T-helper 2 cell (primary cell): ENCODE measurements around the gene RHOT2.

Source experiments
- DNase-seq, 5 experiments: peaks; one replicate each; pipeline versions ENCODE4 v3.0.0 to v3.0.0-alpha.2; 2012 to 2022

RHOT2 gene

DNA sequence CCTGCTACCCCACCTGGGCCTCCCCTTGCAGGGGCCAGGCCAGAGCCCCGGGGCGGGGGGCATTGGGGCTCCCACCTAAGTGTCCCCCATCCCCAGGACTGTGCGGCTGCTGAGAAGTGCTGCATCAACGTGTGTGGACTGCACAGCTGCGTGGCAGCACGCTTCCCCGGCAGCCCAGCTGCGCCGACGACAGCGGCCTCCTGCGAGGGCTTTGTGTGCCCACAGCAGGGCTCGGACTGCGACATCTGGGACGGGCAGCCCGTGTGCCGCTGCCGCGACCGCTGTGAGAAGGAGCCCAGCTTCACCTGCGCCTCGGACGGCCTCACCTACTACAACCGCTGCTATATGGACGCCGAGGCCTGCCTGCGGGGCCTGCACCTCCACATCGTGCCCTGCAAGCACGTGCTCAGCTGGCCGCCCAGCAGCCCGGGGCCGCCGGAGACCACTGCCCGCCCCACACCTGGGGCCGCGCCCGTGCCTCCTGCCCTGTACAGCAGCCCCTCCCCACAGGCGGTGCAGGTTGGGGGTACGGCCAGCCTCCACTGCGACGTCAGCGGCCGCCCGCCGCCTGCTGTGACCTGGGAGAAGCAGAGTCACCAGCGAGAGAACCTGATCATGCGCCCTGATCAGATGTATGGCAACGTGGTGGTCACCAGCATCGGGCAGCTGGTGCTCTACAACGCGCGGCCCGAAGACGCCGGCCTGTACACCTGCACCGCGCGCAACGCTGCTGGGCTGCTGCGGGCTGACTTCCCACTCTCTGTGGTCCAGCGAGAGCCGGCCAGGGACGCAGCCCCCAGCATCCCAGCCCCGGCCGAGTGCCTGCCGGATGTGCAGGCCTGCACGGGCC, 35.2 kb upstream of the RHOT2 start:
- DNase-seq, result no peak

GRCh38 chr16:633336-634050, 34.4 kb upstream of the RHOT2 start:
- DNase-seq, result no peak

- DNase-seq, result no peak
Observed at GRCh38 chr16:634051-634670, 33.8 kb upstream of the RHOT2 start.

DNA sequence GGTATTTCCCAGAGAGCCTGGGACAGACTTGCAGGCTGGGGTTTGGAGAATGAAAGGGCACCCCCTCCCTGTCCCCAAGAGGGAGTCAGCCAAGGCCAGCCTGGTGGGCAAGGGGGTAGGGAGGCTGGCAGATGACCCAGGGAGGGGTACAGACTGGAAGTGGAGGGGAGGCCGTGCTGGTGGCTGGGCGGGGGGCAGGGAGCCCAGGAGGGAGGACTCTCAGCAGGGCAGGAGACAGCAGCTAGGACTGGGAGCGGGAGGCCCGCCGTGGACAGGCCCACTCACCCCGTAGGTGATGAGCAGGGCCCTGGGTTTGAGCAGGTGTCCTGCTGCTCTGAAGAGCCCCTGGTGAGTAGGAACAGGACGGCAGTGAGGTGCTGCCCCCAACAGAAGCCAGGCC, 32.9 kb upstream of the RHOT2 start:
- DNase-seq, result no peak

DNA sequence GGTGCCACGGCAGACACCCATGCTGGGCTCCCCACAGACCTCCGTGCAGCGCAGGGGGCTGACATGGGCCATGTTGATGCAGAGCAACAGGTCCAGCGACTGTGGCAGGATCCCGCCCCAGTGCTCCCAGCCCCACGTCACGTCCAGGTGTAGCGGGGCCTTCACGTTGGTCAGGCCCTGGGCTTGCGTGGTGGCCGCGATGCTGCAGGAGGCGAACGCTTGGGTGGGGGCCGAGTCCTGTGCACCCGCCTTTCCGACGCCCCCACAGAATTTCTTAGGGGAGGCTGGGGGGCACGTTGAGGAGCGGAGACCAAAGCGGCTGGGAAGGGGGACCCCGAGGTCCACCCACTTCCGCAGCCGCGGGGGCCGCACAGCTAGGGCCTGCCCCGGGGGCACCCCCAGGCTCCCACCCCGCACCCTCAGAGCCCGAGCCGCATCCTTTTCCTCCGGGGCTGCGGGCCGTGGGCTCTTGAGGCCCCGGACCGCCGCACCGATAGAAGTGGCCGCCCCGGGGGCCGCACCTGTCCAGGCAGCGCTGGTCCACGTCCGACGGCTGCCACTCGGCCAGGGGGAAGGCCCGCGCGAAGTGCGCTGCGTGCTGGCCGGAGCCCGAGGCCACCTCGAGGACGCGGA, 32.2 kb upstream of the RHOT2 start:
- DNase-seq, result peak in 1 of 5 experiments; percentile 19

DNA sequence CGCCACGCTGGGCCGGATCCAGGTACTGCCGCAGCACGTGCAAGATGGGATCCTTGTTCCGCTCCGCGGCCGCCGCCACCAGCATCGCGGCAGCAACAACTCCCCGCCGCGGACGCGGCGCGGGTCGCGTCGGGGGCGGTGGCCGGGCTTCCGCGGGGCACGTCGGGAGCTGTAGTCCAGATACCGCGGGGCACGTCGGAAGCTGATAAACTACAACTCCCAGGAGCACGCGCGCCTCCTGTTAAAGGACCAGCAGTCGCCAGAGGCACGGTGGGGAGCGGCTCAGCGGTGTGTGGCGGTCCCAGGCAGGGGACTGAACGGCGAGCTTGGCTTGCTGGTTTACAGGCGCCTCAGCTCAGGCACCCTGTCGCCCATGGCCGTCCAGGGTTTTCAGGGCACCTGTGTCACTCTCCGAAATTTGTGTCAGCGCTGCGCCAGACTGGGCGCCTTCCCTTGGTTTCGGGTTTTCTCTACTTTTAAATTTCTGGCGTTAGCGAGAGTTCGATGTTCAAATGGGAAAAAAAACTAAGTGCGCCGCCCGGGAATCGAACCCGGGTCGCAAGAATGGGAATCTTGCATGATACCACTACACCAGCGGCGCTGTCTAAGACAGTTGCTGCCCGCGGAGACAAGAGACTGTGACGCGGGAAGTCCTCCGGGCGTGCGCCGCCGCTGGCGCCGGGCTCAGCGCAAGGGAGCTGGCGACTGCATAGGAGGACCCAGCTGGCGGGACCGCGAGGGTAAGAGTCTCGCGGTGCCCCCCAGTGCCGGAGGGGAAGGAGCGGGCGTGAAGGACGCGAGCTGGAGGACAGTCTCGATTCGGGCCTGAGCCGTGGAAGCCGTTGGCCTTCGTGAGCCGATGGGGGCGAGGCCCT, 31.5 kb upstream of the RHOT2 start, which contains the start of gene METTL26:
METTL26 (minus strand) TSS at position 100 of the 875 bp plus-strand sequence; CDS start at position 85, 15 bp downstream.
- DNase-seq, result peak; percentile 81 to 97 (median 87)

DNA sequence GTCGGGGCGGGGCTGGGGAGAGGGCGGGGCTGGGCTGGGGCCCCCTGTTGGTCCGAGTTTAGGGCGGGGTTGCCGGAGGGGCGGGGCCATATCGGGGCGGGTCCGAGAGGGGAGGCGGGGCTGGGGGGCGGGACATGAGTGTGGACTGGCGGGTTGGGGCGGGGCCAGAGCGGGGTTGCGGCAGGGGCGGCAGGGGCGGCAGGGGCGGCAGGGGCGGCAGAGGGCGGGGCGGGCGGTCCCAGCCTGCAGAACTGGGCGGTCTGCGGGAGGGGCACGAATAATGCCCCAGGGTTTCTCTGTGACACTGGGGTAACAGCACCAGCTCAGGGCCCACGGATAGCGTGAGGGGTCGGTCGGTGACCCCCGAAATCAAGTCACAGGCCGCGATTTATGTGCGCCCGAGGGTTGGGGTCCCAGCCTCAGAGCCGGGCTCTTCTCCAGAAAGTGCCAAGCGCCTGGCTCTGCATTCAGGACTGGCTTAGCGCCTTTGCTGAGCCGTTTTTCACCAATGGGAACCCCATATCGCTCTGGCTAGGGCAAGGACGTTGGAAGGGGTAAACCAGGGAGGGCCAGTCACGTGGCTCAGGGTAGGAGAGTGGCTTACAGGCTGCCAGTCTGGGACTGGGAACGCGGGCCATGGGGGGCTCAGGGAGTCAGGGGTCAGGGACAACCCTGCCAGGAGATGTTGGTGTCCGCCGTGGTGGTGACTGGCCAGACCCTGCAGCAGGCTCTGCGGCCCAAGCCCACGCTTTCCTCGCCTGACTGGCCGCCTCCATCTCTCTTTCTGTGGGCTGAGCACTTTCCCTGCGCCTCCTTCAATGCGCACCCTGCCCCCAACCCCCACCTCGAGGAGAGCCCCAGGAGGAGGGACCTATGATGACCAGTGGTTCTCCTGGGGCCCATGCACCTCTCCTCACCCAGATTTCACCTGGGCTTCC, 30.6 kb upstream of the RHOT2 start:
- peak in 4 of 5 experiments; percentile 83 to 87 (median 84) for DNase-seq

- no peak for DNase-seq
Observed at GRCh38 chr16:638034-638543, 29.8 kb upstream of the RHOT2 start.

GRCh38 chr16:638836-639235, 29.1 kb upstream of the RHOT2 start:
- no peak for DNase-seq

- DNase-seq, result no peak
Observed at GRCh38 chr16:640614-641013, 27.3 kb upstream of the RHOT2 start.

DNA sequence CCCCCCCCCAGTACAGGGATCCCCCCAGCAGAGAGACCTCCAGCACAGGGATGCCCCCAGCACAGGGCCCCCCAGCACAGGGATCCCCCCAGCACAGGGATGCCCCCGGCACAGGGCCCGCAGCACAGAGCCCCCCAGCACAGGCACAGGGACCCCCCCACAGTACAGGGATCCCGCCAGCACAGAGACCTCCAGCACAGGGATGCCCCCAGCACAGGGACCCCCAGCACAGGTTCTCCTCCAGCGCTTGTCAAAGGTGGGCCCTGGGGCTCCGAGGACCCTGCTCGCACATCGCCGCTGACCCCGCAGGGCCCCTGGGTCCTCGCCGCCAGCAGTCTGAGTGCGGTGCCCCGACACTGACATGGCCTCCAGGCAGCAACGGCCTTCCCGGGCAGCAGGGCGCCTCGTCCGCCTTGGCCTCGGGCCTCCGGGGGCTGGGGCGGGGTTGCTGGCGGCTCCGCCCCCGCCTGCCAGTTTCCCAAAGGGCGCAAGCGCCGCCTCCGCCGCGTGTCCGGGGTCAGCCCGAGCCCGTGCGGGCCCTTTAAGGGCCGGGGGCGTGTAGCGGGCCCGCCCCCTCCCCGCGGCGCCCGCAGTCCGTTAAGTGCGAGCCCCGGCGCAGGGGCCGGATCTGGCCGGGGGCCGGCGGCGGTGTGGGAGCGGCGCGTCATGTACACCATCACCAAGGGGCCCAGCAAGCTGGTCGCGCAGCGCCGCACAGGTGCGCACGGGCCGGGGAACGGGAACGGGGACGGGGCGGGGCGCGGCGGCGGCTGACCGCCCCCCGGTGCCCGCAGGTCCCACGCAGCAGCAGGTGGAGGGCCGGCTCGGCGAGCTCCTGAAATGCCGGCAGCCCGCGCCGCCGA, 26.4 kb upstream of the RHOT2 start, which contains the start of gene MCRIP2:
MCRIP2 (plus strand) TSS at position 503 of the 863 bp plus-strand sequence; CDS start at position 667, 164 bp downstream.
- peak in 4 of 5 experiments; percentile 39 to 70 (median 48) for DNase-seq

DNA sequence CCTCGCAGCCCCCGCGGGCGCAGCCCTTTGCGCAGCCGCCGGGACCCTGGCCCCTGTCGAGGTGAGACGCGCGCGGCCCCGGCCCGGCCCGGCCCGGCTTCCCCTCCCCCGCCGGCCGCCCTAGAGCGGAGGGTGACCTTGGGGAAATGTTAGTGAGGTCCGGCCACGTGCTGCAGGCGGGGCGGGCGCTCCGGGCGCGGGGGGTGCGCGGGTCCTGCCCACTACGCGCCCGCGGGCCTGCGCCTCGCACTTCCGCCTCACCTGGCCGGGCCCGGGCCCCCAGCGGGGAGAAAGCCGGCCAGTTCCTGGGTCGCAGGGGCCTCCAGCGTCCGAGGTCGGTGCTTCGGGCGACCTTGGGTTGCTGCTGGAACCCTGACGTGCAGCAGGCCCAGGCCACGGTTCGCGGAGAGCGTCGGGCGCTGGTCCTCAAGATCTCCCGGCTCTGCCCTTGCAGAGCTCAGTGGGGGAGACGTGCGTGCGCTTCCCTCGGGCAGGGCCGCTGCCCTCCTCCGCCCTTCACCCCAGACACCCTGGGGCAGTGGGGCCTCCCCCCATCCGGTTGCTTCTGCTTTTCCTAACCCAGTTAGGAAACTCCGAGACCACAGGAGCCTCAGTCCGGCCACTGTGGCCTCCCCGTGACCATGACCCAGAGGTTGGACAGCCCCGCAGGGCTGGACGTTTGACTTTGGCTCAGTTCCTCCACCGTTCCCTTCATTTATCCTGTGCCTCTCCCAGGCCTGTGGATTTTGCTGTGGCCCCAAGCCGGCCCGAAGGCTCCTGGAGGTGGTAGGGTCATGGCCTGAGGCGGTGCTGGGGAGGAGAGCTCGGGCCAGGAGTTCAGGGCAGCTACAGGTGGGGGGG, 25.5 kb upstream of the RHOT2 start:
- DNase-seq, result peak in 1 of 5 experiments; percentile 40

GRCh38 chr16:643050-643368, 24.9 kb upstream of the RHOT2 start:
- no peak for DNase-seq

DNA sequence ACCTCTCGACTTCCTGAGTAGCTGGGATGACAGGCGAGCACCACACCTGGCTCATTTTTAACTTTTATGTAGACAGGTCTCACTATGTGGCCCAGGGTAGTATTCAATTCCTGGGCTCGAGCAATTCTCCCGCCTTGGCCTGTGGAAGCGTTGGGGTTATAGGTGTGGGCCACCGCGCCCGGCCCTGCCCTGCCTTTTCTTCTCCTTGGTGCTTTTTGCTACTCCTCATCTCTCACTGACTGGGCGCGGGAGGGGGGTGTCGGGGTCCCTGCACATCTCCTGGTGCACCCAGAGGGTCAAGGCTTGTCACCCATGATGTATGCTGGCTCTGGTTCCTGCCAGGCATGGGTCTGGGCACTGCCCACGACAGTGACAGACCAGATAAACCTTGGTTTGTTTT, 23.4 kb upstream of the RHOT2 start:
- DNase-seq, result no peak

DNA sequence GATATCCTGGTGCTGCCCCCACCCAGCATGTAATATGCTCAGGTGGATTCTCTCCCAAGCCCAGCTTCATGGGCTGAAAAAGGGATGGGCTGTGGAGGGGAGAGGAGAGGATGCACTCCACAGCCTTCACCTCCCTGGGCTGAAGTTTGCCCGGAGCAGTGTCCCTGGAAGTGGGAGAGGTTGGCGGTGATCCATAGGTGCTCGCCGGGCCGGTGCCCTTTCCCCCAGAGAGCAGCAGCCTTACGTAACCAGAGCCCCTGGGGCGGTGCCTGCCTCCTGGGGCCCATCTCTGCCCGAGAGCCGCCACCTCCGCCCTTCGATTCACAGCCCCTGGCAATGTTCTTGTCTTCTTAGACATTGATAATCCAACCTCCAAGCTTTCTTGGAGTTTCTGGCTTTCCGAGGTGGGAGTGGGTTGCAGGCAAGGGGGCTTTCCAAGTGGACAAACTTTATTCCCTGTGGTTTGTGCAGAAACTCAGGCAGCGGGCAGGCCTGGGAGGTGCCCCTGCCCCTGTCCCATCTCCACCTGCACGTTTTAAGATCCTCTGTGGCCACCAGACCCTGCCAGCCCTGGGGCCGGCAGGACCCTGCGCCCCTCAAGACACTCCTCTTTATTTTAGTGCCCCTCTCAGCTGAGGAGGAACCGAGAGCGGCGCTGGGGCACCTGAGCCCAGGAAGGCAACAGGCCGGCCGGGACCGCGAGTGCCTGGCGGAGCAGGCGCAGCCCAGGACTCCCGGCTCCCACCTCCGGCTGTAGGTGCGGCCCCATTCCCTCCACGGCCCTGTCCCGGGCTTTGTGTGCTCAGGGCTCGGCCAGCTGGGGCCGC, 21.9 kb upstream of the RHOT2 start:
- DNase-seq, result no peak

- DNase-seq, result no peak
Observed at GRCh38 chr16:646679-647172, 21.2 kb upstream of the RHOT2 start.

- DNase-seq, result no peak
Observed at GRCh38 chr16:647173-647902, 20.6 kb upstream of the RHOT2 start.
